PC-9 (cell line): ENCODE results near the gene MTA1. TPM values are rescaled to one million over a fixed set of nuclear protein-coding genes. Genes with fewer than 3 reads are reported as not detected.

Source experiments
- BruUV-seq: library from RNA; stranded (reverse); fragments of 400-500 nt; replicated peaks from 2 replicates; lab custom pipeline; 2021; lab: Mats Ljungman, UMichigan
- CTCF ChIA-PET: fragments of 300-600 bp; sonication (Branson Sonifier 250); formaldehyde crosslinking; loops from one replicate; lab custom pipeline; 2022; ENCODE audit warnings: antibody characterized with exemption; lab: Charles Lee
- POLR2A ChIA-PET: fragments of 300-600 bp; sonication (Branson Sonifier 250); formaldehyde crosslinking; loops from one replicate; lab custom pipeline; 2022; ENCODE audit warnings: antibody characterized with exemption; ENCODE audit not compliant: unreplicated experiment; lab: Charles Lee
- DNase-seq, 2 experiments: peaks; one replicate each; pipeline versions ENCODE4 v3.0.0 to v3.0.0-alpha.2; 2015 to 2022; ENCODE audit warnings: mixed read lengths in 1 of 2
- H2AFZ ChIP-seq: fragments of 200-600 bp; sonication (generic); 2 replicates; pipeline ENCODE4 v1.8.1; 2017; ENCODE audit warnings: antibody characterized with exemption
- H3F3A ChIP-seq: fragments of 200-600 bp; sonication (generic); 2 replicates; pipeline ENCODE4 v1.8.1; 2017; ENCODE audit warnings: antibody characterized with exemption, mild to moderate bottlenecking, low read depth; ENCODE audit not compliant: insufficient read depth
- H3K27ac ChIP-seq: fragments of 200-600 bp; sonication (generic); 2 replicates; pipeline ENCODE4 v1.6.1; 2016; ENCODE audit warnings: mixed run types
- H3K27me3 ChIP-seq: fragments of 200-600 bp; sonication (generic); 2 replicates; pipeline ENCODE4 v1.6.1; 2016; ENCODE audit warnings: low read depth, mixed run types; ENCODE audit not compliant: insufficient read depth
- H3K36me3 ChIP-seq: fragments of 200-600 bp; sonication (generic); 2 replicates; pipeline ENCODE4 v1.6.1; 2016; ENCODE audit warnings: low read depth, mixed run types
- H3K4me1 ChIP-seq: fragments of 200-600 bp; sonication (generic); replicated peaks from 2 replicates; pipeline ENCODE4 v1.6.1; 2016; ENCODE audit warnings: mixed run types; ENCODE audit not compliant: insufficient read depth
- H3K4me2 ChIP-seq: fragments of 200-600 bp; sonication (generic); 2 replicates; pipeline ENCODE4 v1.6.1; 2017; ENCODE audit warnings: mixed run types
- H3K4me3 ChIP-seq: fragments of 200-600 bp; sonication (generic); 2 replicates; pipeline ENCODE4 v1.6.1; 2016; ENCODE audit warnings: mixed run types
- H3K79me2 ChIP-seq: fragments of 200-600 bp; sonication (generic); 2 replicates; pipeline ENCODE4 v1.6.1; 2017; ENCODE audit warnings: low read depth, mixed run types
- H3K9me2 ChIP-seq: fragments of 200-600 bp; sonication (generic); 2 replicates; pipeline ENCODE4 v1.8.1; 2017; ENCODE audit warnings: mild to moderate bottlenecking; ENCODE audit not compliant: insufficient read depth
- H3K9me3 ChIP-seq: fragments of 200-600 bp; sonication (generic); 2 replicates; pipeline ENCODE4 v1.8.1; 2016; ENCODE audit warnings: low read depth; ENCODE audit not compliant: insufficient read depth
- H4K20me1 ChIP-seq: fragments of 200-600 bp; sonication (generic); 2 replicates; pipeline ENCODE4 v1.8.1; 2017; ENCODE audit not compliant: insufficient read depth
- CTCF ChIP-seq: fragments of 200-600 bp; sonication (generic); conservative IDR thresholded peaks from 2 replicates; pipeline ENCODE4 v1.6.1; 2017; ENCODE audit warnings: mixed run types, antibody characterized with exemption, mild to moderate bottlenecking, moderate library complexity
- EZH2 ChIP-seq: fragments of 200-600 bp; sonication (generic); IDR thresholded peaks from 2 replicates; pipeline ENCODE4 v1.8.0; 2017; ENCODE audit warnings: antibody characterized with exemption, low read depth
- intact Hi-C: fragments of 100-400 bp; cut with micrococcal nuclease; formaldehyde crosslinking; loops from one replicate; pipeline ENCODE4 v1.10.0; 2022; ENCODE audit not compliant: unreplicated experiment
- total RNA-seq: library from RNA; stranded (reverse); gene quantifications from 2 replicates; pipeline ENCODE4 v1.2.3, GENCODE V29; 2021

The MTA1 gene
- total RNA-seq, 1 experiment from 2014 or later, result 124 TPM

GRCh38 chr14:105389976-105390848 lies 29.4 kb upstream of the MTA1 start:
- no peak overlapping the region for H2AFZ ChIP-seq
- no TSS peak for BruUV-seq
- no peaks in the 10 kb centered on the region for H3K4me1 ChIP-seq
- TF ChIP-seq CTCF (no peak), EZH2 (no peak)
- H3K27me3 ChIP-seq, result no peaks in the 10 kb centered on the region
- H3F3A ChIP-seq, result no peaks in the 10 kb centered on the region
- no peak overlapping the region for H3K4me2 ChIP-seq
- intact Hi-C loops, result no loop called here
- ChIA-PET POLR2A (no interaction called here), CTCF (interaction anchor here (0.7 kb wide), 1 partner anchor 138 kb away, joined by 3 read pairs; no protein-coding TSS in a partner anchor)
- no peak overlapping the region for H3K27ac ChIP-seq
- no peaks in the 10 kb centered on the region for H3K79me2 ChIP-seq
- no peaks in the 10 kb centered on the region for H3K9me2 ChIP-seq
- H4K20me1 ChIP-seq, result no peaks in the 10 kb centered on the region
- no peak for DNase-seq
- H3K36me3 ChIP-seq, result no peaks in the 10 kb centered on the region
- no peak overlapping the region for H3K4me3 ChIP-seq
- H3K9me3 ChIP-seq, result no peaks in the 10 kb centered on the region

GRCh38 chr14:105390849-105391500 lies 28.7 kb upstream of the MTA1 start:
- Histone ChIP-seq H3K4me2 (no peak overlapping the region), H3K9me2 (no peaks in the 10 kb centered on the region), H3K4me3 (no peak overlapping the region), H3F3A (no peaks in the 10 kb centered on the region), H3K27ac (no peak overlapping the region), H3K27me3 (no peaks in the 10 kb centered on the region), H3K9me3 (no peaks in the 10 kb centered on the region), H2AFZ (no peak overlapping the region), H3K79me2 (no peaks in the 10 kb centered on the region), H3K4me1 (no peaks in the 10 kb centered on the region), H4K20me1 (no peaks in the 10 kb centered on the region), H3K36me3 (no peaks in the 10 kb centered on the region)
- CTCF ChIA-PET, result no interaction called here
- no TSS peak for BruUV-seq
- DNase-seq, result no peak
- no peak for TF ChIP-seq CTCF
- TF ChIP-seq EZH2, result no peak
- POLR2A ChIA-PET, result no interaction called here
- intact Hi-C loops, result no loop called here

- no peak overlapping the region for H3K4me2 ChIP-seq
- no peak for TF ChIP-seq EZH2
- no peak for TF ChIP-seq CTCF
- BruUV-seq, result no TSS peak
- H3K9me3 ChIP-seq, result no peaks in the 10 kb centered on the region
- no peak overlapping the region for H3K27ac ChIP-seq
- POLR2A ChIA-PET, result no interaction called here
- H3K9me2 ChIP-seq, result no peaks in the 10 kb centered on the region
- no peak overlapping the region for H3K4me3 ChIP-seq
- H3K79me2 ChIP-seq, result no peaks in the 10 kb centered on the region
- H3F3A ChIP-seq, result no peaks in the 10 kb centered on the region
- no peaks in the 10 kb centered on the region for H4K20me1 ChIP-seq
- DNase-seq, result no peak
- H3K4me1 ChIP-seq, result no peaks in the 10 kb centered on the region
- H2AFZ ChIP-seq, result no peak overlapping the region
- intact Hi-C loops, result no loop called here
- no peaks in the 10 kb centered on the region for H3K27me3 ChIP-seq
- CTCF ChIA-PET, result no interaction called here
- no peaks in the 10 kb centered on the region for H3K36me3 ChIP-seq
Measured at GRCh38 chr14:105391541-105391940, 28.1 kb upstream of the MTA1 start.
